GM19328 (cell line): ENCODE results near the gene COQ8A.

ENCODE experiments used
- ATAC-seq: cut with Tn5 transposase; IDR thresholded peaks from one replicate; pipeline ENCODE4 v1.9.1; 2021; ENCODE audit warnings: mild to moderate bottlenecking, moderate library complexity; ENCODE audit not compliant: unreplicated experiment

COQ8A gene

GRCh38 chr1:226971765-226972164 lies 31.7 kb downstream of the COQ8A start:
- no peak for ATAC-seq

GRCh38 chr1:226972931-226973330 lies 32.8 kb downstream of the COQ8A start:
- ATAC-seq, result no peak

GRCh38 chr1:226973371-226973897 lies 33.3 kb downstream of the COQ8A start:
- ATAC-seq, result no peak

- ATAC-seq, result no peak
These were observed 33.9 kb downstream of the COQ8A start for GRCh38 chr1:226973898-226974543.

DNA sequence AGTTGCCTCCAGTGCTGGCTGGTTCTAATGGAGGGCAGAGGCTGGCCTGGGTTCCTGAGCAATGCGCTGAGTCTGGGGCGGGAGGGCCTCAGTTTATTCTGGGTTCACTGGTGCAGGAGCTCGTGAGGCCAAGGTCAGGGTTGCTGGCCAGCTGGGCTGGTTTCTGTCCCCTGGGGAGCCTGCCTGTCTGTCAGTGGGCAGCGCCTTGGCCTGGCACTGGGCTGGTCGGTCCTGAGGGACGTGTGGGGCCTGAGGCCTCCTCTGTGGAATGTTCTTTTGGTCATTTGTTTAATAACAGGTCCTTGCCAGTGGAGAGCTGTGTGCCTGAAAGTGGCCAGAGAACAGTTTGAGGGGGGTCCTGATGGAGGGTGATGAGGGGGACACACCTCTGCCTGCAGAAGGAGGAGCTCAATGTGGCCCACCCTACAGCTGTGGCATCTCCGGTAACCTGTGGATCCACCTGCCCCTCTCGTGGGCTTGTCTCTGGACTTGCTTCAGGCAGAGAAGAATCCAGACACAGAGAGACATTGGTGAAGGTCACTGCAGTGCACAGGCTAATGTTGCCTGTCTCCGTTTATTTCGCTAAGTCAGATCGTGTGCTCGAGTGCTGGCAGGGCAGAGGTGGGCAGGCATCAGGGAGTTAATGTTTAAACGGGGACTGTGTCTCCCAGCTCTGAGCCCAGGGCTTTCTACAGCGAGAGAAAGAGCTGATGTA lies 34.6 kb downstream of the COQ8A start:
- no peak for ATAC-seq

GRCh38 chr1:226975259-226976250 lies 35.5 kb downstream of the COQ8A start:
- no peak for ATAC-seq

DNA sequence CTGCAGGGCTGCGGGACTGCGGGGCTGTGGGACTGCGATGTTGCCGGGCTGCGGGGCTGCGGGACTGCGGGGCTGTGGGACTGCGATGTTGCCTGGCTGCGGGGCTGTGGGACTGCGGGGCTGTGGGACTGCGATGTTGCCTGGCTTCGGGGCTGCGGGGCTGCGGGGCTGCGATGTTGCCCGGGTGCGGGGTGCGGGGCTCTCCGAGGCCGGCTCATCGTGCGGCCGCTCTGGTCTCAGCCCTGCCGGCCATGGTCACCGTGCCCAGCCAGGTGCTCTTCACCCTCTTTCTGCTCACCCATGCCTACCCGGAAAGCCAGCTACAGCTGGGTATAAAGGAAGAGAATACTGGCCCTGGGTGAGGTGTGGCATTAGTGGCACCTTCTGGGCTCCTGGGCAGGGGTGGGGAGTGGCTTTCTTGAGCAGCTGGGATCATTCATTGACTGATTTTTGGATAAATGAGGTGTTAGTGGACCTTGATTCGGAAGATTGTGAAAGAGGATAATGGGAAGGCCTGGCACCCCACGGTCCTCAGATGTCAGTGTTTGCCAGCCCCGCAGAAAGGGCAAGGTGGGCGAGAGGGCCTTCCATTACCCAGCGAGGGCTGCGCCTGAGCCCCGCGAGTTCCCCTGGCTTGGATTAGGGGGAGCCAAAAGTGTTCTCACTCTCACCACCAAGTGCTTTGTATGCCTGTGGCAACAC lies 36.3 kb downstream of the COQ8A start:
- ATAC-seq, result no peak

- ATAC-seq, result no peak
These were observed 37.0 kb downstream of the COQ8A start for GRCh38 chr1:226976978-226977642.

GRCh38 chr1:226977643-226978431 lies 37.7 kb downstream of the COQ8A start:
- no peak for ATAC-seq

DNA sequence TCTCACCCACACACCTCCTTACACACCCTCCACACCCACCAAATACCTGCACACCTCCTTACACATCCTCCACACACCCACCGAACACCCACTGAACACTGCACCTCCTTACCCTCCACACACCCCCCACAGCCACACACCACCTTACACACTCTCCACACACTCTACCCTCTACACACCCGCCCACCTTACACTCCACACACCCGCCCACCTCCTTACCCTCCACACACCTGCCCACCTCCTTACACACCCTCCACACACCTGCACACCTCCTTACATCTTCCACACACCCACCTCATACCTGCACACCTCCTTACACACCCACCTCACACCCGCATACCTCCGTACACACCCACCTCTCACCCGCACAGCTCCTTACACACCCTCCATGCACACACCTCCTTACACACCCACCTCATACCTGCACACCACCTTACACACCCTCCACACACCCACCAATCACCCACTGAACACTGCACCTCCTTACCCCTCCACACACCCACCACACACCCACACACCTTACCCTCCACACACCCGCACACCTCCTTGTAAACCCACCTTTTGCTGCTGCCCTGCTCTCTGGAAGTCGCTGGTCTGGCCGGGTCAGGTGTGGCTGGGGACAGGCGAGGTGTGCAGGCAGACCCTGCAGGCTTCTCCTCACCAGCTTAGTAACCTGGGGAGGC lies 38.5 kb downstream of the COQ8A start:
- ATAC-seq, result no peak

DNA sequence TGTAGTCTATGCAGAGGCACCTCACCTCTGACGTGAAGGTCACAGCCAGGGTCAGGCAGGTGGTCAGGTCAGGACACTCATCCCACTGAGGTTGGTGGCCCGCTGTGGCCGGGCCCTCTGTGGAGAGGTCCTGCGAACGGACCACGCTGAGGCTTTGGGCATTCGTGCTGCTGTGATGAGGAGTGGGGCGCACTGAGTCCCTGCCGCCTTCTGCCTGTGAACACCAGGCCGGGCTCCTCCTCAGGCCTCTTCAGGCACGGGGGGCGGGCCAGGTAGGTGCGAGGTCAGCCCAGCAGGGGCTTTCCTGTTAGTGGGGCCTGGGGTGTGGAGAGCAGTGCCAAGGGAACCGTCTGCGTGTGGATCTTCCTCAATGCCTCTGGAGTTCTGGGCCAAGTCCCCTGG lies 39.0 kb downstream of the COQ8A start:
- no peak for ATAC-seq

GRCh38 chr1:226979517-226980121 lies 39.5 kb downstream of the COQ8A start:
- no peak for ATAC-seq

DNA sequence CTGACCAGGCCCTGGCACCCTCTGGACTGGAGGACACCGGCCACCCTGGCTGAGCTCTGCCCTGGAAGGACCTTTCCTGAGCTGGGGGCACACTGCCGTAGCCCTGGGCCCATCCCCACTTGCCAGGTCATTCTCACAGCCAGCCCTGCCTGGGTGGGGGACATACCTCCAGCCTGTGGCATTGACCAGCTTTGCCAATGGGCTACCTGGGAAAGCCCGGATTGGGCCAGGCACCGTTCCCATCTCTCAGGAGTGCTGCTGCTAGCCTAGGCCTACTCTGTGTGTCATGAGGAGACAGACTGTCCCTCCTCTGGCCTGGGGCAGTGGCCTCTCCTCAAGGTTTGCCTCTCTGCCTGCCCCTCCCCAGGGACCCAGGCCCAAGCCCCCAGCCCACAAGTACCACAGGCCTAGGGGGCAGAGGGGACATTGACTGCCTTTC lies 40.0 kb downstream of the COQ8A start:
- no peak for ATAC-seq

DNA sequence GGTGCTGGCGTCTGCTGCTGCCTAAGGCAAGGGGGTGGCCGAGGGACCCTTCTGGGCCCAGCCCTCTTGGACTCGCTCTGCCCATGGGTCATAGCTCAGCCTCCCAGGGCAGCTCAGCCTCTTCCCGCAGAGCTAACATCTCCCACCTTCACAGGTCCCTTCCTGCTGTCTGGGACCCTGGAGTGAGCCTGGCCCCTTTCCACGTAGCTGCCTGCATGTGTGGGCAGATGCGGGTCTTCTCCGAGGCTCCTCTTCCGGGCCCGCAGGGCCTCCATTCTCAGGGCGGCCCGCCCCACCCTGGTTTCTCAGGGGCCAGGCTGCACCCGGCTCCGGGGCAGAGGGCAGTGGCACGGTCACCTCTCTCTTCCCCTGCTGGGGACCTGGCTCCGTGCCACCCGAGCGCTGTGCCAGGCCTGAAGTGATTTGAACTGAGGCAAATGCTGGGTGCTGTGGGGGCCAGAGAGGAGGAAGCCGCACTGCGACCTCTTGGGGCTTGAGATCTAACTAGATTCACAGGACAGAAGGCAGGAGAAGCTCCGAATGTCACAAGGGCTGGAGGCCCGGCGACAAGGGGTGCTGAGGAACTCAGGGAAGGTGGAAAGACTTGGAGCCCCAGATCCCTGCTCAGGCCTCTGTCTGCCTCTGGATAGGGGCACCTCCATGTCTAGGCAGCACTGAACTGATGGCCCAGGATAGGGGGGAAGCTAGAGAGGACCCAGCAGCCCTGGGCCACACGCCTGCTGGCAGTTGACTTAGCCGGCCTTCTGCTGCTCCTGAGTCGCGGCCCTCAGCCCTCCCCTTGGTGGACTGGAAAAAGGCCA lies 40.7 kb downstream of the COQ8A start:
- no peak for ATAC-seq

DNA sequence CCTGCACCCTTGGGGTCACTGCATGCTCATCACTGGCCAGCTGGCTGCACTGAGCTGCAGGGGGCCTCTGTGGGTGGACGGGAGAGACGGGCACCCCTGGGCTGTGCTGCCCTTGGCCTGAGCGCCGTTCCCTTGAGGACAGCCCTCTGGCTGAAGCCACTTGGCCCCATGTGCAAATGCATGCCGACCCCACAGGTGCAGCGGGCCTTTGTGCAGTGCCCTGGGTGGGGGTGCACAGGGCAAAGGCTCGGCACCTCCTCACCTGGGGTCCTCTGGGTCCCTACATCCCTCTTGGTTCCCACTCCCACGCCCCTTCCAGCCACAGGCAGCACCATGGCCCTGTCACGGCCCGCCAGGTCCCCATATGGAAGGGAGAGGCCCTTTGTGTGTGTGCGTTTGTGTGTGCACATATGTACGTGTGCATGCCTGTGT lies 41.3 kb downstream of the COQ8A start:
- ATAC-seq, result no peak

DNA sequence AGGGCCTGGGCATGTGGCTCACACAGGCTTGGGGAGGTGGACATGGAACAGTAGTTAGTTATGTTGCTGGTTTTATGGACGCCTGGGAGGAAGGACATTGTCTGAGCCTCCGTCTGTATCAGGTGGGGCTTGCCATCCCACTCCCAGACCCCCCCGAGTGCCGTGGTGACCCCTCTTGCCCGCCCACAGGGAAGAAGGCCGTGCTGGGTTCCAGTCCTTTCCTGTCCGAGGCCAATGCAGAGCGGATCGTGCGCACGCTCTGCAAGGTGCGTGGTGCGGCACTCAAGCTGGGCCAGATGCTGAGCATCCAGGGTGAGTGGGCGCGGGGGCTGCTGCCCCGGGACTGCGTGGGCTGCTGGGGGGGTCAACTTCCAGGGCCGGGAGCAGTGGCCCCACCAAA lies 41.7 kb downstream of the COQ8A start:
- ATAC-seq, result no peak

GRCh38 chr1:226982451-226983177 lies 42.5 kb downstream of the COQ8A start:
- no peak for ATAC-seq
